ENCODE measurements around the gene CDC42BPB. TPM values are rescaled to one million over a fixed set of nuclear protein-coding genes. Genes with fewer than 3 reads are reported as not detected.

CDC42BPB gene
- total RNA-seq, 3 donors from 2014 or later (not counting 1 experiment from before 2014, with no cell fraction given) = 0.86 to 2.3 (median 2.0) TPM

DNA sequence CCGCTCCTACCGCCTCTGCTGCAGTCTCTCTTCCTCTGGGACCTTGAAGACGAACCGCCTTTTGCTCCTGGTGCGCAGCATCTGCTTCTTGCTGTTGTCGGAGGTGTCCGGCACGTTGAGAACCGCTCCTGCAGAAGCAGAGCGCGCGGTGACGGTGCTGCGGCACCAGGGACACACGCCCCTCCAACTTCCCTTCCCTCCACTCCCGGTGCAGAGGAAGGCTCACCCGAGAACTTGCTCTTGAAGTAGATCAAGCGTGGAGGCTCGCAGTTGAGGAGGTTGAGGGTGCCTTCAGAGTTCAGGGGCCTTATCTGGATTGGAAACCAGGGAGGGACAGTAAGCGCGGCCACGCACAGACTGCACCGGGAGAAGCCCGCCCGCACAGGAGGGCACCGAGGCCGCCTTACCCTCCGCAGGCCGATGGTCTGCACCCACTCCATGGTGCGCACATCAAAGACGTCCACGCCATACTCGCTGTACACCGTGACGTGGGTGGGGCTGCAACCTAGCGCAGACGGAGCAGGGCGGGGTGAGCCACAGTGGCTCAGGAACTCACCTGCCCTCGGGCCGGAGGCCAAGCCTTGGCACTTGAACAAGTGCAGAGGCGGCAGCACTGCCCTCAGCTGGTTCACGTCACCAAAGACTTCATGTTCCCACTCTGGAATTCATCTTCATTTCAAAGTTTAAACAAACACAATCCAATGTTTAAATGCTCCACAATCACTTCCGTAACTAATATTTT lies 117.4 kb downstream of the CDC42BPB start:
- Histone ChIP-seq H3K9me3 (ENCODE audit: control insufficient read depth, insufficient read depth, low read length) (no peaks in the 10 kb centered on the region), H3K27me3 (ENCODE audit: control insufficient read depth, insufficient read depth, low read length) (no peaks in the 10 kb centered on the region), H3K4me1 (ENCODE audit: control insufficient read depth, insufficient read depth, low read length) (no peaks in the 10 kb centered on the region), H3K4me3 (ENCODE audit: low read length) (no peak overlapping the region), H3K36me3 (ENCODE audit: control insufficient read depth, insufficient read depth, low read length) (no peaks in the 10 kb centered on the region), H3K27ac (ENCODE audit: low read length) (no peak overlapping the region)
- Mint-ChIP-seq H3K27ac (no peak overlapping the region), H3K36me3 (no peaks in the 10 kb centered on the region), H3K9me3 (no peaks in the 10 kb centered on the region), H3K4me3 (no peak overlapping the region), H3K27me3 (ENCODE audit: low read depth in 2 of 2) (no peaks in the 10 kb centered on the region), H3K4me1 (no peaks in the 10 kb centered on the region)
- no peak for ATAC-seq
- no peak for DNase-seq
- intact Hi-C loops (cut with micrococcal nuclease) = no loop called here
- TF ChIP-seq, protein P1, sequence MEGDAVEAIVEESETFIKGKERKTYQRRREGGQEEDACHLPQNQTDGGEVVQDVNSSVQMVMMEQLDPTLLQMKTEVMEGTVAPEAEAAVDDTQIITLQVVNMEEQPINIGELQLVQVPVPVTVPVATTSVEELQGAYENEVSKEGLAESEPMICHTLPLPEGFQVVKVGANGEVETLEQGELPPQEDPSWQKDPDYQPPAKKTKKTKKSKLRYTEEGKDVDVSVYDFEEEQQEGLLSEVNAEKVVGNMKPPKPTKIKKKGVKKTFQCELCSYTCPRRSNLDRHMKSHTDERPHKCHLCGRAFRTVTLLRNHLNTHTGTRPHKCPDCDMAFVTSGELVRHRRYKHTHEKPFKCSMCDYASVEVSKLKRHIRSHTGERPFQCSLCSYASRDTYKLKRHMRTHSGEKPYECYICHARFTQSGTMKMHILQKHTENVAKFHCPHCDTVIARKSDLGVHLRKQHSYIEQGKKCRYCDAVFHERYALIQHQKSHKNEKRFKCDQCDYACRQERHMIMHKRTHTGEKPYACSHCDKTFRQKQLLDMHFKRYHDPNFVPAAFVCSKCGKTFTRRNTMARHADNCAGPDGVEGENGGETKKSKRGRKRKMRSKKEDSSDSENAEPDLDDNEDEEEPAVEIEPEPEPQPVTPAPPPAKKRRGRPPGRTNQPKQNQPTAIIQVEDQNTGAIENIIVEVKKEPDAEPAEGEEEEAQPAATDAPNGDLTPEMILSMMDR (IDR thresholded peaks at IDR 0.05) = no peak
- 94% methylated on average over 42 of the region's 43 CpGs for WGBS (ENCODE audit: insufficient coverage)

DNA sequence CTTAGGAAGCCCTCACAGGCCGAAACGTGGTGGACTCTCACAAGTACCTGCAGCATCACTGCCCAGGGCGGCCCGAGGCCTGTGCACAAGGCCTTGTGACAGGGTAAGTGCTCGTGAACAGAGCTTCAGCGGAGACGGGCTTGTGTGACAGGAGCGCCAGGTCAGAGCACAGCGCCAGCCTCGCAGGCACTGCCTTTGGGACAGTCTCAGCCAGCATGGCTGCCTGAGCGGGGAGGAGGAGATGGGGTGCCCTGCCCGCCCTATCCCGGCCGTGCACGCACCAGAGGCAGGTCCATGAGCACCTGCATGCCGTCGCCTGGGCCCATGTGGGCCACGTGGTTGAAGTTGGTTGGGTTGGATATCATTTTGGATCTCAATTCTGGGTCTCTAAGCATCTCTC lies 118.0 kb downstream of the CDC42BPB start:
- Mint-ChIP-seq H3K27ac (no peak overlapping the region), H3K4me3 (no peak overlapping the region), H3K4me1 (no peaks in the 10 kb centered on the region), H3K36me3 (no peaks in the 10 kb centered on the region), H3K27me3 (ENCODE audit: low read depth in 2 of 2) (no peaks in the 10 kb centered on the region), H3K9me3 (no peaks in the 10 kb centered on the region)
- ATAC-seq = no peak
- no peak overlapping the region for H3K4me3 ChIP-seq (ENCODE audit: low read length)
- 89% methylated on average over 18 of the region's 18 CpGs for WGBS (ENCODE audit: insufficient coverage)
- intact Hi-C loops (cut with micrococcal nuclease) = no loop called here
- no peak for DNase-seq
- H3K4me1 ChIP-seq (ENCODE audit: control insufficient read depth, insufficient read depth, low read length) = no peaks in the 10 kb centered on the region
- no peaks in the 10 kb centered on the region for H3K27me3 ChIP-seq (ENCODE audit: control insufficient read depth, insufficient read depth, low read length)
- H3K9me3 ChIP-seq (ENCODE audit: control insufficient read depth, insufficient read depth, low read length) = no peaks in the 10 kb centered on the region
- TF ChIP-seq, protein P1 (IDR thresholded peaks at IDR 0.05) = no peak
- H3K27ac ChIP-seq (ENCODE audit: low read length) = no peak overlapping the region
- no peaks in the 10 kb centered on the region for H3K36me3 ChIP-seq (ENCODE audit: control insufficient read depth, insufficient read depth, low read length)

DNA sequence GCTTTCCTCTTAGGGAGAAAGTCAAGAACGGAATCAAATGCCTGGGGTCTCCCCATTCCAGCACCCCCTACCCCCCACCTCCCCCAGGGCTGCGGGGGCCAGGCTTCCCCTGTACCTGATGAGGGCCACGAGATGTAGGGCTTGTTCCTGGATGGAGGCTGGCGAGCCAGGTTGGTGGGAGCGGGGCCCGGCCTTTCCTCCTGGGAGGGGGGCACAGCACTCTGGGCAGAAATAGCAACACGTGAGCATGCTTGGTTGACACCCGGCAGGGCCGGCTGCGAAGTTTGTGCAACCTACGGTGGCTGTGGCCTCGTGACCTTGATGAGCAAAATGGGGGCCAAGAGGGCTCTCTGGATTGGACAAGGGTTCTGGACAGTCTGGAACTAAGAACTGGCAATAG lies 119.2 kb downstream of the CDC42BPB start:
- Mint-ChIP-seq H3K36me3 (no peaks in the 10 kb centered on the region), H3K27ac (no peak overlapping the region), H3K27me3 (ENCODE audit: low read depth in 2 of 2) (no peaks in the 10 kb centered on the region), H3K4me3 (no peak overlapping the region), H3K4me1 (no peaks in the 10 kb centered on the region), H3K9me3 (no peaks in the 10 kb centered on the region)
- Histone ChIP-seq H3K4me1 (ENCODE audit: control insufficient read depth, insufficient read depth, low read length) (no peaks in the 10 kb centered on the region), H3K36me3 (ENCODE audit: control insufficient read depth, insufficient read depth, low read length) (no peaks in the 10 kb centered on the region), H3K27me3 (ENCODE audit: control insufficient read depth, insufficient read depth, low read length) (no peaks in the 10 kb centered on the region), H3K27ac (ENCODE audit: low read length) (no peak overlapping the region), H3K9me3 (ENCODE audit: control insufficient read depth, insufficient read depth, low read length) (no peaks in the 10 kb centered on the region), H3K4me3 (ENCODE audit: low read length) (no peak overlapping the region)
- DNase-seq = no peak
- ATAC-seq = no peak
- WGBS (ENCODE audit: insufficient coverage) = 95% methylated on average over 12 of the region's 12 CpGs
- intact Hi-C loops (cut with micrococcal nuclease) = no loop called here
- TF ChIP-seq, protein P1 (IDR thresholded peaks at IDR 0.05) = no peak
